OCI-LY1 (cell line): ENCODE data around the gene INO80B.

Source experiments
- EZH2 ChIP-seq: fragments of 200-600 bp; sonication (generic), shearing (Covaris generic); IDR thresholded peaks from 2 replicates; pipeline ENCODE4 v1.8.0; 2017; ENCODE audit warnings: borderline replicate concordance, mixed run types, mild to moderate bottlenecking, antibody characterized with exemption, low read length, moderate library complexity, mixed read lengths
- TF ChIP-seq, protein P1 (sequence below): fragments of 200-600 bp; sonication (generic), shearing (Covaris generic); IDR thresholded peaks from 2 replicates; pipeline ENCODE4 v1.5.1; 2017; ENCODE audit warnings: mild to moderate bottlenecking, antibody characterized with exemption, low read length, moderate library complexity, mixed read lengths

DNA sequence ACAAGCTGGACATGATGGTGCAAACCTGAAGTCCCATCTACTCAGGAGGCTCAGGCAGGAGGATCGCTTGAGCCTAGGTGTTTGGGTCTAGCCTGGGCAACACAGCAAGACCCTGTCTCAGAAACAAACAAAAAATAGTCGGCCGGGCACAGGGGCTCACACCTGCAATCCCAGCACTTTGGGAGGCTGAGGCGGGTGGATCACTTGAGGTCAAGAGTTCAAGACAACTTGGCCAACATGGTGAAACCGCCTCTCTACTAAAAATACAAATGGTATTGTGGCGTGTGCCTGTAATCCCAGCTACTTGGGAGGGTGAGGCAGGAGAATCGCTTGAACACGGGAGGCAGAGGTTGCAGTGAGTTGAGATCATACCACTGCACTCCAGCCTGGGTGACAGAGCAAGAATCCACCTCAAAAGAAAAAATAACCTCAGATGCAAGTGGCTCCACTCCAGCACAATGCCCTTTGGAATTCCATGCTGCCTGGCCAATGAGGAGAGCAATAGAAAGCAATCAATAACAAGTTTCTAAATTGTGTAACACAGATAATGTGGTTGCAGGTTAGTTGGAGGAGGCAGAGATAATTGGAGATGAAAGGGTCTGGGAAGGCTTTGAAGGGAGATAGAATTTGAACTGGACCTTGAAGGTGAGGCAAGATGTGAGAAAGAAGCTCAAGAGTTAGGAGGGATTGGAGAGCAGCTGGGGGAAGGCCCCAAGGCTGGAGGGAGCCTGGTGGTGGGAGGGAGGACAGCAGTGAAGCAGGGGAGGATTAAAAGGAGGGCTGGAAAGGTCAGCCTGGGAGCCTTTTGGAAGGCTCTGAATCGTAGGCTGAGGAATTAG lies 34.0 kb downstream of the INO80B start:
- no peak for TF ChIP-seq EZH2
- TF ChIP-seq, protein P1, sequence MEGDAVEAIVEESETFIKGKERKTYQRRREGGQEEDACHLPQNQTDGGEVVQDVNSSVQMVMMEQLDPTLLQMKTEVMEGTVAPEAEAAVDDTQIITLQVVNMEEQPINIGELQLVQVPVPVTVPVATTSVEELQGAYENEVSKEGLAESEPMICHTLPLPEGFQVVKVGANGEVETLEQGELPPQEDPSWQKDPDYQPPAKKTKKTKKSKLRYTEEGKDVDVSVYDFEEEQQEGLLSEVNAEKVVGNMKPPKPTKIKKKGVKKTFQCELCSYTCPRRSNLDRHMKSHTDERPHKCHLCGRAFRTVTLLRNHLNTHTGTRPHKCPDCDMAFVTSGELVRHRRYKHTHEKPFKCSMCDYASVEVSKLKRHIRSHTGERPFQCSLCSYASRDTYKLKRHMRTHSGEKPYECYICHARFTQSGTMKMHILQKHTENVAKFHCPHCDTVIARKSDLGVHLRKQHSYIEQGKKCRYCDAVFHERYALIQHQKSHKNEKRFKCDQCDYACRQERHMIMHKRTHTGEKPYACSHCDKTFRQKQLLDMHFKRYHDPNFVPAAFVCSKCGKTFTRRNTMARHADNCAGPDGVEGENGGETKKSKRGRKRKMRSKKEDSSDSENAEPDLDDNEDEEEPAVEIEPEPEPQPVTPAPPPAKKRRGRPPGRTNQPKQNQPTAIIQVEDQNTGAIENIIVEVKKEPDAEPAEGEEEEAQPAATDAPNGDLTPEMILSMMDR, result no peak
